ENCODE data around the gene PILRA. TPM values are rescaled to one million over a fixed set of nuclear protein-coding genes. Genes with fewer than 3 reads are reported as not detected.

Gene PILRA
- total RNA-seq, 1 donor from 2014 or later: 8.3 TPM

DNA sequence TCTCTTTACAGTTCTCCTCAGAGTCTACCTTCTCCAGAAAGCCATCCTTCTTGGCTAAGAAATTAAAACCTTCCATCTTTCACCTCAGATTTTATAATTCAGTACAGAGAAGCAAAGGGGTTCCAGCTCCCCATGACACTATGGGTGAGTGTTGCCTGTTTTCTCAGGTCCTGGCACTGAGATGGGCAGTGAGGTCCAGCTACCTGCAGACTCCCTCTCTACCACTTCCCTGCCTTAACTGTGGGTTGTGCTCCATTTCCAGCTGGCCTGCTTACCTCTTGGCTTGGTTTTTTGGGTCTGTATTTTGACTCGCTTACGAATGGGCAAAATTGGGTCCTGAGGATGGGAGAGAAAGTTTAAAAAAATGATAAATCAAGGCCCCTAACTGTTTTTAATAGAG is 29.0 kb downstream of the PILRA start:
- TF ChIP-seq, protein P1, sequence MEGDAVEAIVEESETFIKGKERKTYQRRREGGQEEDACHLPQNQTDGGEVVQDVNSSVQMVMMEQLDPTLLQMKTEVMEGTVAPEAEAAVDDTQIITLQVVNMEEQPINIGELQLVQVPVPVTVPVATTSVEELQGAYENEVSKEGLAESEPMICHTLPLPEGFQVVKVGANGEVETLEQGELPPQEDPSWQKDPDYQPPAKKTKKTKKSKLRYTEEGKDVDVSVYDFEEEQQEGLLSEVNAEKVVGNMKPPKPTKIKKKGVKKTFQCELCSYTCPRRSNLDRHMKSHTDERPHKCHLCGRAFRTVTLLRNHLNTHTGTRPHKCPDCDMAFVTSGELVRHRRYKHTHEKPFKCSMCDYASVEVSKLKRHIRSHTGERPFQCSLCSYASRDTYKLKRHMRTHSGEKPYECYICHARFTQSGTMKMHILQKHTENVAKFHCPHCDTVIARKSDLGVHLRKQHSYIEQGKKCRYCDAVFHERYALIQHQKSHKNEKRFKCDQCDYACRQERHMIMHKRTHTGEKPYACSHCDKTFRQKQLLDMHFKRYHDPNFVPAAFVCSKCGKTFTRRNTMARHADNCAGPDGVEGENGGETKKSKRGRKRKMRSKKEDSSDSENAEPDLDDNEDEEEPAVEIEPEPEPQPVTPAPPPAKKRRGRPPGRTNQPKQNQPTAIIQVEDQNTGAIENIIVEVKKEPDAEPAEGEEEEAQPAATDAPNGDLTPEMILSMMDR (IDR thresholded peaks at IDR 0.05): no peak
- TF ChIP-seq POLR2AphosphoS5 (IDR thresholded peaks at IDR 0.05; ENCODE audit: insufficient read depth in 1 of 2, low read depth in 1 of 2): no peak
- Histone ChIP-seq H3K9me3 (no peaks in the 10 kb centered on the region), H3K27ac (no peak overlapping the region), H3K4me3 (no peak overlapping the region), H3K27me3 (no peaks in the 10 kb centered on the region), H3K4me1 (no peaks in the 10 kb centered on the region), H3K36me3 (no peaks in the 10 kb centered on the region)
- DNase-seq (ENCODE audit: extremely low spot score in 2 of 2): no peak
- intact Hi-C loops (cut with DNase I): no loop called here

DNA sequence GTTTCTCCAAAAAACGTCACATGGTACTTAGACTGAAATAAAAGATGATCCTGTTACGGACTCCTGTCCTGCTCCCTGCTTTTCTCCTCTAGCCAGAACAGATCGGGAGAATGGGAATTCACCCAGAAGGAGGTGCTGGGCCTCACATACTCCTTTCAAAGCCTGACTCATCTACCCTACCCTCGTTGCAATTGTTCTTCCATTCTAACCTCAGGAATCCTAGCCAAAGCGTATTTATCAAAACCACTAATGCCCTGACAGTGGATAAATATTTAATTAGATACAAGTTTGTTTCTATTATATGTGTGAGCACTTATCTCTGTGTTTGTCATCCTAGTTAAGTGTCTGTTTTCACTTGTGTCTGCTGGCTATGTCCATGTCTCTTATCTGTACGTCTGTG is 33.5 kb downstream of the PILRA start:
- H3K36me3 ChIP-seq: no peaks in the 10 kb centered on the region
- no peaks in the 10 kb centered on the region for H3K9me3 ChIP-seq
- H3K27ac ChIP-seq: no peak overlapping the region
- intact Hi-C loops (cut with DNase I): no loop called here
- no peak overlapping the region for H3K4me3 ChIP-seq
- no peaks in the 10 kb centered on the region for H3K27me3 ChIP-seq
- TF ChIP-seq, protein P1 (IDR thresholded peaks at IDR 0.05): no peak
- TF ChIP-seq POLR2A (IDR thresholded peaks at IDR 0.05): no peak
- TF ChIP-seq POLR2AphosphoS5 (IDR thresholded peaks at IDR 0.05; ENCODE audit: insufficient read depth in 1 of 2, low read depth in 1 of 2): no peak
- no peak for DNase-seq (ENCODE audit: extremely low spot score in 2 of 2)
- no peaks in the 10 kb centered on the region for H3K4me1 ChIP-seq

DNA sequence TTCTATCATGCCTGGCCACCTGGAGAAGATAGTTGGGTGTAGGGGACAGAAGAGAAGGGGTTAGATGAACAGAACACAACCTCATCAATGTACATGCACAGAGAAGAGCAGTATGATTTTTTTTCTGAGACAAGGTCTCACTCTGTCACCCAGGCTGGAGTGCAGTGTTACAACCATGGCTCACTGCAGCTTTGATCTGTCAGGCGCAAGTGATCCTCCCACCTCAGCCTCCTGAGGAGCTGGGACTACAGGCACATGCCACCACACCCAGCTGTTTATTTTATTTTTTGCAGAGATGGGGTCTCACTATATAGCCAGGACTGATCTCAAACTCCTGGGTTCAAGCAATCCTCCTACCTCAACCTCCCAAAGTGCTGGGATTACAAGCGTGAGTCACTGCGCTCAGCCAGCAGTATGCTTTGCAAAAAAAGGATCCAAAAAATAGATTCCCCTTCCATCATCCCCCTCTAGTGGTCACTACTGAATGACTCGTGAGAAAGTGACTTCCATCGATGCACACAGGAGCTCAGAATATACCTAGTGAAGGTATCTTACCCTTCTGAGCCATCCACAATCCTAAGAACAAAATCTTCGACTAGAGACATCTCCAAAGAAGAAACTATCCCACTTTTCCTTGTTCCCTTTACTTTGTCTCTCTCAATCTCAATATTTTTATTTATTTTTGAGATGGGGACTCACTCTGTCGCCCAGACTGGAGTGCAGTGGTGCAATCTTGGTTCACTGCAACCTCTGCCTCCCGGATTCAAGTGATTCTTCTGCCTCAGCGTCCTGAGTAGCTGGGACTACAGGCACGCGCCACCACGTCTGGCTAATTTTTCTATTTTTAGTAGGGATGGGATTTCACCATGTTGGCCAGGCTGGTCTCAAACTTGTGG is 34.2 kb downstream of the PILRA start:
- H3K4me3 ChIP-seq: no peak overlapping the region

DNA sequence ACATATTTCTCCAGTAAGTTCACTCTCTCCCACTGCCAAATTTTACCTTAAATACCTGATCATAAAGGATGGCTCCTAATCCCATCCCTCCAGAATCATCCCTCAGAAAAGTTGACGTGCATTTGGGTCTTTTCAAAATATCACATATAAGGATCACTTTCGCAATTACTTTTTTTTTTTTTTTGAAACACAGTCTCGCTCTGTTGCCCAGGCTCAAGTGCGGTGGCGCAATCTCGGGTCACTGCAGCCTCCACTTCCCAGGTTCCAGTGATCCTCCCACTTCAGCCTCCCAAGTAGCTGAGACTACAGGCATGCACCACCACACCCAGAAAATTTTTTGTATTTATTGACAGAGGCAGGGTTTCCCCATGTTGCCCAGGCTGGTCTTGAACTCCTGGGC is 37.8 kb downstream of the PILRA start:
- no peaks in the 10 kb centered on the region for H3K36me3 ChIP-seq
- no peak for DNase-seq (ENCODE audit: extremely low spot score in 2 of 2)
- no peaks in the 10 kb centered on the region for H3K9me3 ChIP-seq
- intact Hi-C loops (cut with DNase I): no loop called here
- no peaks in the 10 kb centered on the region for H3K27me3 ChIP-seq
- H3K27ac ChIP-seq: no peak overlapping the region
- TF ChIP-seq, protein P1 (IDR thresholded peaks at IDR 0.05): no peak
- TF ChIP-seq POLR2AphosphoS5 (IDR thresholded peaks at IDR 0.05; ENCODE audit: insufficient read depth in 1 of 2, low read depth in 1 of 2): no peak
- no peak for TF ChIP-seq POLR2A (IDR thresholded peaks at IDR 0.05)
- no peaks in the 10 kb centered on the region for H3K4me1 ChIP-seq
- no peak overlapping the region for H3K4me3 ChIP-seq

More for the DNA sequence above, 34.2 kb downstream of the PILRA start:
- intact Hi-C loops (cut with DNase I): no loop called here
- Histone ChIP-seq H3K27me3 (no peaks in the 10 kb centered on the region), H3K36me3 (no peaks in the 10 kb centered on the region), H3K9me3 (no peaks in the 10 kb centered on the region), H3K4me1 (no peaks in the 10 kb centered on the region), H3K27ac (no peak overlapping the region)
- no peak for DNase-seq (ENCODE audit: extremely low spot score in 2 of 2)
- no peak for TF ChIP-seq POLR2A (IDR thresholded peaks at IDR 0.05)
- TF ChIP-seq, protein P1 (IDR thresholded peaks at IDR 0.05): peak in 2 of 3 experiments; percentile 56 to 59

DNA sequence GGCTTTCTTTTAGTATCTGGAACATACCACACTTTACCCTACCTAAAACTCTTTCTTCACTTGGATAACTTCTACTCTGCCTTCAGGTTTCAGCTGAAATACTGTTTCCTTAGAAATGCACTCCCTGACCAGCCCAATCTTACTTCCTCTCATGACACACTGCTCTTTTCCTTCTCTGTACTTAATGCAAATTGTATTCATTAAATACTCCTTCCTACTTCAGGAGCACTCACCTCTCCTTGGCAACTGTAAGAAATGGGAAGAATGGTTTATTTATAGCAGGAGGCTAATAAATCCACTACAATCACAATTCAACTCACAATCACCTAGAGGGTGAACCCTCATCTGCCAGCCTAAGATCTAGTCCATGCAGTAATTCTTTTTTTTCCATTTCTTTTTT is 40.1 kb downstream of the PILRA start:
- H3K36me3 ChIP-seq: no peaks in the 10 kb centered on the region
- H3K9me3 ChIP-seq: no peaks in the 10 kb centered on the region
- H3K27me3 ChIP-seq: no peaks in the 10 kb centered on the region
- no peak overlapping the region for H3K27ac ChIP-seq
- TF ChIP-seq, protein P1 (IDR thresholded peaks at IDR 0.05): no peak
- TF ChIP-seq POLR2A (IDR thresholded peaks at IDR 0.05): no peak
- no peak for TF ChIP-seq POLR2AphosphoS5 (IDR thresholded peaks at IDR 0.05; ENCODE audit: insufficient read depth in 1 of 2, low read depth in 1 of 2)
- DNase-seq (ENCODE audit: extremely low spot score in 2 of 2): no peak
- no peak overlapping the region for H3K4me3 ChIP-seq
- no peaks in the 10 kb centered on the region for H3K4me1 ChIP-seq
- intact Hi-C loops (cut with DNase I): no loop called here

Data from vagina (tissue), 2 donors.